NCI-H187 (cell line): ENCODE data around the gene RSPH9.
"Not testable (repeated sequence)": the region's sequence is repeated elsewhere in the genome, so short reads cannot be mapped to it uniquely, and the experiment has no call there.

Source experiments
- DNase-seq, 2 experiments: peaks; one replicate each; lab custom pipeline; 2025; lab: John Stamatoyannopoulos, UW

RSPH9 gene

DNA sequence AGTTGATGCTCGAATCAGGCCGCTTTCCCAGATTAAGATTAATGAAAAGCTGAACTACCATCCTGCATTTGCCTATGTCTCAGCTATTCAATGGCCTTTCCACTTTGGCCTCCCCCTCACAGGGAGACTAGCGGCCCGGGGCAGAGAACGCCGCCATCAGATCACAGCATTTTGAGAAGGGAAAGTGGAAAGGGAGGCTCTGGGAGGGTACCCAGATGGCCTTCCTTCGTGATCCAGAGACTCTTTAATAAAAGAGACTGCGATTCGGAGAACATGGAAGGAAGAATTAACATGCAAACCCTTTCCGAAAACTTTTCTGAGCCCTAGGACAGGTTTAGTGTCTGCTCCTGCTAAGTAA lies 42.2 kb downstream of the RSPH9 start:
- no peak for DNase-seq

DNA sequence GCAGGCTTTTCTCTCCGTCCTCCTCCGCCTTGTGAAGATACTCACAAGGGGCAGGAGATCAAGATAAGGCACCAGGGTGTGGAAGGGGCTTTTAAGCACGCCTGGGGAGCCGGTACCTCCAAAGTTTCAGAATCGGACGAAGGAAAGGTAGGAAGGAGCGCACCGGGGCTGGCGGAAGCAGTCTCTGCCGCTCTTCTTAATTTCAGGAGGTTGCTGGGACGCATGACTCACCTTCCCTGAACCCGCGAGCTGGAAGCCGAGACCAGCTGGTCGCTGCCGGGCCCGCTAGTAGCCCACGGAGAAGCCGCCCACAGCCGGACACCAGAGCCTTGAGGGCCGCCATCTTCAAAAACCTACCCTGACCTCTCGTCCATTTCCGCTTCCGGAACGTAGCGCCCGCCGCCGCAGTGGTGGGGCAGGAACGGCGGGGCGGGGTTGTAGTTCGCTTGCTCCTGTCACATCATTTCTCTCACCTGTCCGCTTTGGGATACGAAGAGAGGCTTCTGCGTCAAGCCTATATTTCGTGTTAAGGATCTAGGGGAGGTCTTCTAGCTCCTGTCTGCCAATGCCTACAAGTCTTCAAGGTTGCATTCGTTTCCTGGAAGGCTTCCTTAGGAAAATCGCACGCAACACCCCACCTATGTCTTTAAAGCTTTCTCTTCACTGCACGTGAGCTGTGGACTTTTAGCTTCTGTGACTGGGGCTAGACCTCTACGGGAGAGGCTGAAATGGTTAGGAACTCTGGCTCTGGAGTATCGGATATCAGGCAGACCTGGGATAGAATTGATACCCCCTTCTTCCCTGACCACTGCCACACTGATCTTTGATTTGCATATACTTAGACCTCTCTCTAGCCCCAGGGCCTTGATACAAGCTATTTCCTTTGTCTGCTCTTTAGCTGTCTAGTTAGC lies 42.9 kb downstream of the RSPH9 start, which contains the start of gene MRPS18A:
Gene MRPS18A, minus strand, starts transcription at position 355 of the 911 bp plus-strand sequence. Its CDS starts 12 bp downstream, at position 343.
- DNase-seq, result peak; percentile 19 to 62

DNA sequence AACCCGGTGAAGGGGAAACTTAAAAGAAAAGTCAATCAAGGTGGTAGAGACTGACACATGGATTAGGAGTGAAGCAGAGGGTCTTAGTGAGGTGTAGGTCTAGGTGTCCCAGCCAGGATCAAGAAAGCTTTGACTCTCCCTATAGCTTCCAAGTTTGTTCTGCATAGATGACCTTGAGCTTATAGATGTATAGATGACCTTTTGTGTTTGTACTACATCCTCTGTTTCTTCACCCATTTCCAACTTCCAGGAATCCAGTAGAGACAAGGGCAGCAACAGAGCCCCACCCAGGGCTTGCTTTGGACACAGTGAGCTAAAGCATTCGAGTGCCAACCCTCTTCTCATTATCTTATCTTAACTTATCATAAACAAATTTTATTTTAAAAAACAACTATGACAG lies 44.6 kb downstream of the RSPH9 start:
- DNase-seq, result no peak

DNA sequence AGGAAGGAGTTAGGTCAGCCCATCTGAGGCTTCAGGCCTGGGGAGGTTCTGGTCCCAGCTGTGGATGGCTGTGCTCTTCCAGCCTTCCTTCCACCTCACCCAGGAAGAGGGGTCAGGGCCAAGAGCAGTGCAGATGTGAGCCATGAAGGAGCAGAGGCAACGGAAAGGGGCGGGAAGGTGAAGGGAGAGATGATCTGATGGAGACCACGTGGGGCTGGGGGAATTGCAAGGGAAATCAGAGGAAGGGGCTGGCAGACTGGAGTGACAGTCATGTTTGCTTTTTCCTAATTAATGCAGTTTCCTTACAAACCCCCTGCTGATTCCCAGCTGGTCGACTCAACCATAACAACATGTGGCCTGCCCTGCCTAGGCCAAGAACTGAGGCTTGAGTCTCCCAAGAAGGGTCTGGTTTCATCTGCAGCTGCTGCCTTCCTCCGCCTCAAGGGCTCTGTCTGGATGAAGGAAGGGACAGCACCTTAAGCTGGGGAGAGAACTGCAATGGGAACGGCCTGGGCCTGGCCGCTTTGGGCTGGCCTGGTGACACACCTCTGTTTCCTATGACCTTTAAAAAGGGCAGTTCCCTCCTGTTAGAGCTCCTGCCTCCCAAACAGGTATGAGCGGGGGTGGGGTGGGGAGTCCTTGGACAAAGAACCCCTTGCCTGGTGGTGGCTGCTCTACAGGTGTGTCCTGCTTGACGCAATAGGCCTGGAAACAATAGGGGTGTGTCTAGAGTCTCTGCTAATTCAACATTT lies 50.6 kb downstream of the RSPH9 start:
- peak in 1 of 2 experiments; percentile 13 for DNase-seq

DNA sequence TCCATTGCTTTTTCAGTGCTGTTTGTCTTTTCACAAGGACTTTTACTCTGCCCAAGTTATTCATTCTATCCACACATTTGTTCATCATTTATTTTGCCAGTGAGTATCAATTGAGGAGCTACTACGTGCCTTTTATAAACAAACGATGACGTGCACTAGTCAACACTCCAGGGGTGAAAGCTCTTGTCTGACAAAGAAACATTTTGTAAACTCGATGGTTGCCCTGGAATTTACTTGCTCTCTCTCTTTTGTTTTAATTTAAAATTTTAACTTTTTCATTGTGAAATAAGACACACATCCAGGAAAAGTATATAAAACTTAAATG lies 51.1 kb downstream of the RSPH9 start:
- no peak for DNase-seq

DNA sequence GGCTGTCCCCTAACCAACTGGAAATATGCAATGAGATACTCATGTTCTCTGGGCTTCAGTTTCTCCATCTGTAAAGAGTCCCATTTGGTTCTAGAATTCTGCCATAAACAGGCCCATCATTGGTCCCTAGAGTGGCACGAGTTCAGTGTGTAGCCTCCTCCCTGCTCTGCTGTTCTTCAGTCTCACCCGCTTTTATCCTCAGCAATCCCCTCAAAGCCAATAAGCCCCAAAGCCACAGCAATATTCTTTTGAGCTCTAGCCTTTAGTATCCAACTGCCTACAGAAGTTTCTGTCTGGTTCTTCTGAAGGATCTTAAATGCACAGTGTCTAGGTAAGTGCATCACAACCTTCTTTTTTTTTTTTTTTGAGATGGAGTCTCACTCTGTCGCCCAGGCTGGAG lies 52.6 kb downstream of the RSPH9 start:
- DNase-seq, result no peak

DNA sequence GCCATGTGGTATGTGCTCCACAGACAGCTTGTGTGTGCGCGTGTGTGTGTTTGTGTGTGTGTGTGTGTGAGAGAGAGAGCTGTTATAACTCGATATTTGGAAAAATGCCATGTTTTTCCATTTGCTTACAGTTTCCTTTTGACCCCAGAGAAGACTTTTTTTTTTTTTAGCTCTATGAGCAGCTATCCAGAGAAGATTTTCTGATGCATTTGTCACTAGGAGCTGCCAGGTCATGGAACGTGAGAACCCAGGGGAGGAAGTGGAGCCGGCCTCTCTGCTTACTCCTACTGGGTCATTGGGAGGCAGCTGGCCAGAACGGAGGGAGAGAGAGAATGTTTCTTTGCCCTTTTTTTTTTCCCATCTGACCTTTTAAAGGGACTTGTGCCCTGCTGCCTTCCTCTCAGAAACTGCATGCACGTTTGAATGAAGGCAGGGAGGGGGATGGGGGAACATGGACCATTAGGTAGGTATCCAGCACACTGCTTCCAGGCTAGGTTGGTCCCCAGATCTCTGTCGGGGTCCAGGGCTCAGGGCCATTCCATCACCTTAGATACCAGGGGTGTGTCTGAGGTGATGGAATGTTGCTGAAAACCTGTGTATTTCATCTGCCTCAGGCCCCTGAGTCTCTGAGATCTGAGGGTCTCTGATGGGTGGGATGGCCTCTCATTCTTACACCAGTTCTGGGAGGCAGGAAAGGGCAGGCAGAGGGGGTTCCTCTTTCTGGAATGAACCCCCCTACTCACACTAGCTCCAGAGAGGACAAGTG lies 53.9 kb downstream of the RSPH9 start:
- no peak for DNase-seq

DNA sequence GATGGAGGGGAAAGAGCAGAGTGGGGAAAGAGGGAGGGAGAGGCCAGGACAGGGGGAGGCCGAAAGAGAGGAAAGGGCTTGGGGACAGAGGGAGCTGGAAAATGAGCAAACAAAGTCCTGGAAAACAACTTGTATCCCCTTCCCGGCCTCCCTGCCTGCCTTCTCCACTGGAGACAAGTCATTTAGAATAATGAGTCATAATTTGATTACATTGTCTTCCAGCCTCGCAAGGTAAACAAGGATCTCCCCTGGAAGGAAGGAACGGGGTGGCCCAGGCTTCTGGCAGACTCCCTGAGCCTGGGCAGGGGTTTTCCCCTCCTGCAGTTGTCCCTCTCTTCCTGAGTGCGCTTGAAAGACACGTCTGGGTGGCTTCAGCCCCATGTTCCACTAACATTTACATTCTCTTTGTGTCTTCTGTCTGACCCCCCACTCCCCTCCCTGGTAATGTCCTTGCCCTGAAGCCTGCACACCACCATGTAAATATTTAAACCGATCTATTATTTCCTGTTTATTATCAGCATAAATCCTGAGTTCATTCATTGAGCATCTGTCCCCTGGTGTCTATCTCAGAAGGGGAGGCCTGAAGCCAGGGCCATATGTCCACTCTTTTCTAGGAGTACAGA lies 54.8 kb downstream of the RSPH9 start:
- DNase-seq, result no peak

DNA sequence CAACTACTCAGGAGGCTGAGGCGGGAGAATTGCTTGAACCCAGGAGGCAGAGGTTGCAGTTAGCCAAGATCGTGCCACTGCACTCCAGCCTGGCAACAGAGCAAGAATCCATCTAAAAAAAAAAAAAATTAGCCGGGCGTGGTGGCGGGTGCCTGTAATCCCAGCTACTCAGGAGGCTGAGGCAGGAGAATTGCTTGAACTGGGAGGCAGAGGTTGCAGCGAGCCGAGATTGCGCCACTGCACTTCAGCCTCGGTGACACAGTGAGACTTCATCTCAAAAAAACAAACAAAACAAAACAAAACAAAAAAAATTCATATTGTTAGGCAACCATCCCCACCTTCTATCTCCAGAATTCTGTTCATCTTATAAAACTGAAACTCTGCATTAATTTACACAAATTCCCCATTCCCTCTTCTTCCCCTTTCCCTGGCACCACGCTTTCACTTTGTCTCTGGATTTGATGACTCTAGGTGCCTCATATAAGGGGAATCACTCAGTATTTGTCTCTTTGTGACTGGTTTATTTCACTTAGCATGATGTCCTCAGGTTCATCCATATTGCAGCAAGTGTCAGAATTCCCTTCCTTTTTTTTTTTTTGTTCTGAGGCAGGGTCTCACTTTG lies 56.2 kb downstream of the RSPH9 start:
- DNase-seq, result not testable (repeated sequence)

DNA sequence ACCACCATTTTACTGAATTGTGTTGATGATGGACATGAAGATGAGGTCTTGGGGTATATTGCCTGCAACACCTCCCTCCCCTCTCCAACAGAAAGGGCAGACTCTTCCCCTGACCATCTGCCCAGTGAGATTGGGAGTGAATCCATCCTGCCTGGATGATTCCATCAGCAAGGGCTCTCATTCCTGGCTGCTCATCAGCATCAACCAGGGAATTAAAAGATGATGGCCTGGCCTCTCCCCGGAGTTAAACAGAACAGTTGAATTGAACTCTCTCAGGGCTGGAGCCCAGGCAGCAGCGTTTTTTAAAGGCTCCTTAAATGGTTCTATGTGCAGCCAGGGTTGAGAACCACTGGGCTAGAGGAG lies 57.3 kb downstream of the RSPH9 start:
- no peak for DNase-seq

DNA sequence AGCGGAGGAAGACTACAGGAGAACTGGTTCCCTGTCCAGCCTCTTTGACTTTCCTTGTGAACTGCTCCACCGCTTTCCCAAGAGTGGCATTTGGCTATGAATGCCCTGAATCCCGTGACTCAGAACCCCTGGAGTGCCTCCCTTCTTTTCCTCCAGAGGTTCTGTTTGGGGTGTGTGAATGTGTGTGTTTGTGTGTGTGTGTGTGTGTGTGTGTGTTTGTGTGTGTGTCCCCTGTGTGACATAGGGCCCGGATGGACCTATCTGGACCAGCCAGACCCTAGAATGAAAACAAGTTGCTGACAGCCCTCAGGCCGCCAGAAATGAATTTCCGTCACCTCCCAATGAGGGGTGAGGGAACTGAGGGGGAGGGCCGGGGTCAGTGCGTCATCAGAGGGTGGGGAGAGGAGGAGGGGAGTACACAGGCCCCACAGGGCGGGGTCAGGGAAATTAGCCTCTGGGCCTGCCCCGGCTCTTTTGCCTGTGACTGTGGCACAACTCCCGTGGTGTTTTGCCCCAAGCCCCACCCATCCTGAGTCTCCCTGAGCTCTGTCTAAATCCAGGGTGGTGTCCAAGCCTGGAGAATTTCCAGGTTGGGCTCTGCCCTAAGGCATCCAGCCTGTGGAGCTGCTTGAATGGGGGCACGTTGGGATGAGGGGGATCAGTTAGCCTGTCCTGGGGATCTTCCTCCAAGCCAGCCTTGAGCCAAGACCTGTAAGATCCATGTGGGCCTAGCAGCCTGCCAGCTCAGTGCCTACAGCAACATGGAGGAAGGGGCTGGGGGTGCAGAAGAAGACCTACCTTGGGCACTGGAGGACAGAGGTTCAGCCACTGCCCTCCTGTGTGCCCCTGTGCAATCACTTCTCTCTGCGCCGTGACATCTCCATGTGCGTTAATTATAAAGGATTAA lies 58.0 kb downstream of the RSPH9 start:
- DNase-seq, result no peak

DNA sequence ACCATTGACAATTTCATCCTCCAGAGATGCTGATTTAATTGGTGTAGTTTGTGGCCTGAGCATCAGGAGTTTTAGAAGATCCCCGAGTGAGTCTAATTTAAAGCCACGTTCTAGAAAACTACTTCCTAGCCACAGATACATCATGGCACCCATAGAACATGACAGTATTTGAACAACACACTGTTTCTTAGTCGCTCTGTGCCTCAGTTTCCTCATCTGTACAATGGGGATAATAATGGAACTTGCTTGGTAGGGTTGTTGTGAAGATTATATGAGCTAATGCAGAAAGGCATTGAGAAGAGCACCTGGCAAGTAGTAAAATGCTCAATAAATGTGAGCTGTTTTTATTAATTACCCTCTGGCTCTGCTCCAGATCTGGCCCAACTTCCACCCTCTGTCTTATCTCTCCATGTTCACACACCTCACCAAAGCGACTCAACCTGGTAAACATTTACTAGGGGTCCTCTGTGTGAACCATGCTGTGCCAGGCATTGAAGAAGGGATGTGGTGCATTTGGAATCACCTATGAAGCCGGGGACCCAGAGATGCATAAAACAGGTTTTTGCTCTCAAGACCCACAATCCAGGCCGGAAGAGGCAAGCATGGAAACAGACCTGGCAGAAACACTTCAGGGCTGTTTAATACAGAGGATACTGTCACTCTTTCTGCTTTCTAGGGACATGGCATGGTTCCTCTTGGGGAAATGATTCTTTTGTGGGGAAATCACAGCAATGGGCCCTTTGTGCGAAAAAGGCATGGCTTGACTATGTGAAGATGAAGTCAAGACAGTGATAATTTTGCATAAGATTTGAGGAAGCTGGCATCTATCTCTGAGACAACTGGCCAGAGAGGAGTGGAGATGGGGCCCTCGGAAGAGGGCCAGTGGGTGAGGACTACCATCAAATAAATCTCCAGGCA lies 58.9 kb downstream of the RSPH9 start:
- DNase-seq, result no peak

DNA sequence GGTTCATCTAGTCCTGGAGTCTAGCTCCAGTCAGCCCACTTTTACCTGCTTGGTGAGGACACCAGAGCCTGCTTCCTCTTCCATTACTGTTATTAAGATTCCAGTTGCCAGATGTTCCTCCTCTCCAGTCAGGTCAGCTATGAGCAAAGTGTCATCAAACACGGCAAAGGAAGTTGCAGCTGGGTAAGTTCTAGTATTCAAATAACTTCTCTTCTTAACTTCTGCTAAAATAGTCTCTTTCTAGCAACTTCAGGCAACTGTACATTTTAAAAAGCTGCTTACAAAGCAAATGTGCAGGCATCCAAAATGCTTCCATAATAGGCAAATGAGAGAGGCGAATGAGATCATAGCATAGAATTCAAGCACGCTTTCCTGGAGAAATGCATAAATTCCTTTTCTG lies 61.2 kb downstream of the RSPH9 start:
- DNase-seq, result no peak

DNA sequence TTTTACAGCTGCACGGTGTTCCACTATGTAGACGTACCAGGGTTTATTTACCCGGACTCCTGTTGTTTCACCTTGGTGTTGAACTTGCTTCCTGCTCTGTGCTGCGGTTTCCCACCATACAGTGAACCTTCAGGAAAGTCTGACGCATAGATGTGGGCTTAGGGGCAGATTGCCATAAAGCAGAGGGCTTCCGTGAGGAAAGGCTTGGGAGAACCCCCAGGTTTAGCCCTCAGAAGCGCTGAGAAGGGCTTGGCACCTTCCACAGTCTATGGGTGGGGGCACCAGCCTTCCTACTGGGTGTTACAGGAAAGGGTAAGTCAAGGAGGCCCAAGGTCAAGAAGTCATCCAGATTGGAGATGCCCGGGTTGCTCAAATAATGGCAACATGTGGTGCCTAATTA lies 62.0 kb downstream of the RSPH9 start:
- DNase-seq, result no peak

DNA sequence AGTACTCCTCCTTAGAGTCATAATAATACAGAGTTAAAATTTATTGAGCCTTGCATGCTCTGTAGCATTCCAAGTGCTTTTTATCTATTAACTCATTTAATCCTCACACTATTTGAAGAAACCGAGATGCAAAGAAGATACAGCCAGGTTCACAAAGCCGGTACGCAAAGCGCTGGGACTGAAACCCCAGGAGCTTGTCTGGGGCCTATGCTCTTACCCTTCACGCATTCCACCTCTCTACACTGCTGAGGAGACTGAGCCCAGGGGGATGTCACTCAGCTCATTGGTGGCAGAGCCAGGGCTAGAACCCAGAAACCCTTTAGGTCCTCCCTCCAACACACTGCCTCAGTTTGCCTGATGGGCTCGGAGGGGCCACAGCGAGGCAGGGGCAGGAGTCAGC lies 62.4 kb downstream of the RSPH9 start:
- DNase-seq, result no peak

DNA sequence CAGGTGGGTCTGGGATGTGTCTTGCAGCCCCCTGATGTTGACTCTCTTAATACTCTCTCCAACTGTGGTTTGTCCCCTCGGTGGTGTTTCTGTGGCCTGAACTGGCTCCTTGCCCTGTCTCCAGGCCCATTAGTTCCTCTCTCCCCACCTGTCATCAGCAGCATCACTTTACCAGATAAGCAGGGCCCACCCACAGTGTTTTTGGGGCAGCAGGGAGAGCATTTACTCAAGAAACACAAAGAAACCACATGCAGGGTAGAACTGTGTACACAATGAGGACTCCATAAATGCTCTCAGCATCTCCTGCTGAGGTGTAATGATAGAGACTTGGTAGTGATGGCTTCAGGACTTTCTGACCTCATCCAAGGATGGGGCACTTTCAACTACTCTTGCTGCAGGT lies 62.9 kb downstream of the RSPH9 start:
- DNase-seq, result no peak

DNA sequence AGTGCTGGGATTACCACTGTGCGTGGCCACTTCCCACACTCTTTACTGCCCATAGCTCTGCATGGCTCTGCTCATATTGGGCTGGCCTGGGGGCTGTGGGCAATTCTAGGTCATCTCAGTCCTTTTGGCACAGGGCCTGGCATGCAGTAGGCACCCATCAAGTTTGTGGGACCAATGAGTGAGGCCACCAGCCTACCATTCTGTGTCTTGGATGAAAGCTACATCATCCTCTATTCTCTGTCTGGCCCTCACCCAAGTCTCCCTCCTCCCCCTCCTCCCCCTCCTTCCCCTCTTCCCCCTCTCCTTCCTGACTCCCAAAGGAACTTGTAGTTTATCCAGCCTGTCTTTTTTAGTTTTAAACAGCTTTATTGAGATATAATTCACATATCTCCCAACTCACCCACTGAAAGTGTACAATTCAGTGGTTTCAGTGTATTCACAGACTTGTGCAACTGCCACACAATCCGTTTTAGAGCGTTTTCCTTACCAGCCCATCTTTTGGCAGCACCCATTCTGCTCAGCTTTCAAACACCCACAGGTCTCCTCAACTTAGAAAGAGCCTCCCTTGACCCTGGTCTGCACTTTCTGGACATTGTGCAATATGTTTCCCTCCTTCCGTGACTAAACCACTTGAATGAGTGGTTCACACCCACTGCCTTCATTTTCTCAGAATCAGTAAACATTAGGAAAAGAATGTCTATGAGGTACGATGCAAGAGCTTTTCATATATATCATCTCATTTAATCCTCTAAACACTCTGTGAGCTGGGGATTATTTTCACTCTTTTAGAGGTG lies 64.2 kb downstream of the RSPH9 start:
- no peak for DNase-seq

DNA sequence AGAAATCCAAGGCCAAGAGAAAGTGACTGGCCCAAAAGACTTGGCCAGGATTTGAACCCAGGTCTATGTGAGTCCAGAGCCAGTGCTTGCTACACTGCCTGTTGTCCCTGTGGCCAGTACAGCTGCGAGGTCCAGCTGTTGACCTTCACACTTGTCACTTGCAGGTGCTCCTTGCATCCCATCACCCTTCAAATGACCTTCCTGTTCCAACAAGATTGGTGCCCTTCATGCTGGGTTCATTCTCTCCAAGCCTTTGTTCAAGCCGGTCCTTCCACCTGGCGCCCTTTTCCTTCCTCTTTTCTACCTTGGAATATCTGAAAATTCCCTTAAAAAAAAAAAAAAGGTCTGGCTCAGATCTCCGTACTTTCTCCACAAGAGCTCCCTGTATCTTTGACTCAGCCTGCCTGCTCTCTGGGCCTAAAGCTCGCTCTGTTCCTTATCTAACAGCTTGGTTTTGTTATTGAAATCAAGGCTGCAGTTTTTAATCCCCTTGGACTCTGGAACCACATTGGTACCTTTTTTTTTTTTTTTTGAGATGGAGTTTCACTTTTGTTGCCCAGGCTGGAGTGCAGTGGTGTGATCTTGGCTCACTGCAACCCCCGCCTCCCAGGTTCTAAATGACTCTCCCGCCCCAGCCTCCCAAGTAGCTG lies 64.9 kb downstream of the RSPH9 start:
- DNase-seq, result no peak
